ENCODE results near the gene SMCO1. TPM values are rescaled to one million over a fixed set of nuclear protein-coding genes. Genes with fewer than 3 reads are reported as not detected.

SMCO1 gene
- total RNA-seq = not detected

GRCh38 chr3:196514913-196515621, at the start of gene SMCO1:
SMCO1 (minus strand) TSS chr3:196515346; CDS start chr3:196515209, 137 bp downstream.

DNA sequence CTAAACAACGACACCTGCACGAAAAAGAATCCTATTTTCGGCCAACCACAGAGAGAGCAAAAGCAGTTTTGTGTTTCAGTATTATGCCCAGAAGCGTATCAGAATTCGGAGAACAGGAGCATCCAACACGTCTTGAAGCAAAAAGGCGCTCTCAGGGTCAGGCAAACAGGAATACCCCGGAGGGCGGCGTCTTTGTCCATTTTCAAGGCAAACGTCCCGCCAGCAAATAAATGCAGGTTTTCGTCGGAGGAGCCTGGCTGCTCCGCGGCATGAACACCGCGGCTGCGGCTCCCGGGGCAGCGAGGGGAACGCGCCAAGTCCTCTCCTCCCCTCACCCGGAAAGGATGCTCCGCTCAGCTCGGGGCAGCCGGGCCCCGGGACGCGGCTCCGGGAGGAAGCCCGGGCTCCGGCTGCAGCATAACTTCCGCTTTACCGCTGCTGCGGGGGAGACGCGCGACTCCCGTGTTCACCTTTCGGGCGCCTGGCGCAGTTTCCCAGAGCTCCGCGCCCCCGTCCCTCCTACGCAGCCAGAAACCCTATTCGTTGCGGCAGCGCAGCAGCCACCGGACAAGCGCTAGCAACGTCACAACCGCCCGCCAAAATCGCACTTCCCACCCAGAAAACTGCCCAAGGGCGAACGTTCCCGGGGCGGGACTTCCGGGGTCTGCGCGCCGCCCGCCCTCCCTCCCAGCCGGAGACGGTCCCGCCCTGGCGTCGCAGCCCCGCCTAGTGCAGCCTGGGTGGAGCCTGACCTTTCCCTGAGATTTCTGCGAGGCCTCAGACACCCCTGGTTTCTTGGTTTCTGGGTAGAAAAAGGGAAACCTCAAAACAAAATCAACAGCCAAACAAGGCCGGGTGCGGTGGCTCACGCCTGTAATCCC, 11.7 kb downstream of the SMCO1 start, which contains the start of gene RNF168:
TSS of gene RNF168 (minus strand) at position 573 of the 881 bp plus-strand sequence. CDS start 595 bp downstream, outside the sequence.

Small RNA genes within 50 kb of the gene (small RNA-seq; reads per million reads assigned to genes)
- 0 reads per million in 2 donors for gene RPS29P3

Other genes starting within 250 kb of the SMCO1 start
- gene PCYT1A, start 227.6 kb downstream of the SMCO1 start, total RNA-seq = 100 to 1,000 TPM in 1 of 2 donors, 10 to 100 TPM in 1; 79.8 to 110 TPM
- 1 to 10 TPM; 3.7 to 5.5 TPM for gene DYNLT2B, start 197.1 kb downstream of the SMCO1 start, total RNA-seq
- gene TM4SF19, start 177.0 kb downstream of the SMCO1 start, total RNA-seq = 1 to 10 TPM in 1 of 2 donors, not detected in 1; 1.7 TPM
- 10 to 100 TPM; 11.7 to 20.6 TPM for gene UBXN7, start 82.9 kb downstream of the SMCO1 start, total RNA-seq
- gene RNF168, start 11.6 kb downstream of the SMCO1 start, total RNA-seq = 10 to 100 TPM; 12.4 to 16.0 TPM
- gene WDR53, start 53.2 kb upstream of the SMCO1 start, total RNA-seq = 1 to 10 TPM; 5.2 to 7.3 TPM
- 10 to 100 TPM in 1 of 2 donors, 1 to 10 TPM in 1; 6.2 to 11.7 TPM for gene FBXO45, start 53.3 kb upstream of the SMCO1 start, total RNA-seq
- 10 to 100 TPM; 10.3 to 16.0 TPM for gene NRROS, start 124.3 kb upstream of the SMCO1 start, total RNA-seq
- gene CEP19, start 196.9 kb upstream of the SMCO1 start, total RNA-seq = 1 to 10 TPM; 4.3 to 5.9 TPM
- gene PIGX, start 197.0 kb upstream of the SMCO1 start, total RNA-seq = 10 to 100 TPM; 32.6 to 49.9 TPM
- gene PAK2, start 224.5 kb upstream of the SMCO1 start, total RNA-seq = 10 to 100 TPM; 27.5 to 38.6 TPM